GM21737 (cell line): ENCODE data around the gene DOCK2.
"Not testable (repeated sequence)": the region's sequence is repeated elsewhere in the genome, so short reads cannot be mapped to it uniquely, and the experiment has no call there.

Experiments used
- ATAC-seq: cut with Tn5 transposase; IDR thresholded peaks from one replicate; pipeline ENCODE4 v1.9.1; 2021; ENCODE audit warnings: mild to moderate bottlenecking, moderate library complexity; ENCODE audit not compliant: unreplicated experiment

DOCK2 gene

GRCh38 chr5:170075696-170076095, 438.6 kb downstream of the DOCK2 start:
- no peak for ATAC-seq

- no peak for ATAC-seq
Observed at GRCh38 chr5:170076211-170076610, 439.1 kb downstream of the DOCK2 start.

- ATAC-seq = no peak
Observed at GRCh38 chr5:170076739-170077138, 439.7 kb downstream of the DOCK2 start.

- ATAC-seq = no peak
Observed at GRCh38 chr5:170077526-170077925, 440.5 kb downstream of the DOCK2 start.

- ATAC-seq = no peak
Observed at GRCh38 chr5:170078458-170078857, 441.4 kb downstream of the DOCK2 start.

GRCh38 chr5:170078931-170079330, 441.9 kb downstream of the DOCK2 start:
- ATAC-seq = no peak

GRCh38 chr5:170080217-170080616, 443.1 kb downstream of the DOCK2 start:
- no peak for ATAC-seq

- ATAC-seq = no peak
Observed at GRCh38 chr5:170080786-170081445, 443.8 kb downstream of the DOCK2 start.

GRCh38 chr5:170081616-170082015, 444.5 kb downstream of the DOCK2 start:
- ATAC-seq = no peak

- no peak for ATAC-seq
Observed at GRCh38 chr5:170082701-170083100, 445.6 kb downstream of the DOCK2 start.

GRCh38 chr5:170087168-170087817, 450.2 kb downstream of the DOCK2 start:
- no peak for ATAC-seq

- ATAC-seq = no peak
Observed at GRCh38 chr5:170092455-170093101, 455.5 kb downstream of the DOCK2 start.

GRCh38 chr5:170094329-170094728, 457.3 kb downstream of the DOCK2 start:
- ATAC-seq = not testable (repeated sequence)

- ATAC-seq = no peak
Observed at GRCh38 chr5:170095646-170096045, 458.6 kb downstream of the DOCK2 start.

GRCh38 chr5:170097934-170098333, 460.9 kb downstream of the DOCK2 start:
- no peak for ATAC-seq

GRCh38 chr5:170100066-170100943, 463.2 kb downstream of the DOCK2 start:
- ATAC-seq = no peak

- no peak for ATAC-seq
Observed at GRCh38 chr5:170103447-170103846, 466.4 kb downstream of the DOCK2 start.

GRCh38 chr5:170104299-170104698, 467.2 kb downstream of the DOCK2 start:
- no peak for ATAC-seq

- ATAC-seq = no peak
Observed at GRCh38 chr5:170104710-170105109, 467.6 kb downstream of the DOCK2 start.

- no peak for ATAC-seq
Observed at GRCh38 chr5:170105642-170106611, 468.9 kb downstream of the DOCK2 start, which contains the start of gene FOXI1. TSS of gene FOXI1 (plus strand) at chr5:170105897. CDS start at chr5:170105958, 61 bp downstream.
